Endothelial cell of umbilical vein (primary cell): ENCODE data around the gene CNTNAP2. TPM values are rescaled to one million over a fixed set of nuclear protein-coding genes. Genes with fewer than 3 reads are reported as not detected.

ENCODE experiments used
- BruUV-seq: library from RNA; stranded (reverse); fragments of 400-500 nt; replicated peaks from 2 replicates; lab custom pipeline; 2021; lab: Mats Ljungman, UMichigan
- CTCF ChIA-PET: fragments of 300-600, 350-600 bp; sonication (Branson Sonifier 250); formaldehyde crosslinking; loops from one replicate; lab custom pipeline; 2021; ENCODE audit warnings: antibody characterized with exemption, inconsistent platforms; lab: Charles Lee
- POLR2A ChIA-PET: fragments of 300-600, 350-600 bp; sonication (Branson Sonifier 250); formaldehyde crosslinking; loops from one replicate; lab custom pipeline; 2021; ENCODE audit warnings: antibody characterized with exemption, inconsistent platforms; lab: Charles Lee
- DNase-seq: peaks from one replicate; pipeline ENCODE4 v3.0.0-alpha.2; 2011; ENCODE audit warnings: low read depth, low spot score
- FAIRE-seq: peaks from 2 replicates; lab custom pipeline; 2011; peaks lifted over from hg19 to GRCh38; lab: Jason Lieb, UNC
- H2AFZ ChIP-seq: 2 replicates; pipeline ENCODE4 v1.6.0; 2012; ENCODE audit warnings: low read depth, low read length, control low read depth, inconsistent platforms
- H3K27ac ChIP-seq: 2 replicates; pipeline ENCODE4 v1.5.1; 2011; ENCODE audit warnings: low read depth, mild to moderate bottlenecking, control low read depth, low read length, moderate library complexity; ENCODE audit not compliant: insufficient read depth
- H3K27me3 ChIP-seq, 2 experiments: 2 replicates each; pipeline versions ENCODE4 v1.6.0 to v1.6.1; 2011; ENCODE audit warnings: low read length in 2 of 2, mixed read lengths in 1 of 2; ENCODE audit not compliant: control insufficient read depth in 2 of 2, insufficient read depth in 2 of 2
- H3K36me3 ChIP-seq, 2 experiments: 2 replicates in 1 of 2; 3 replicates in 1 of 2; pipeline ENCODE4 v1.5.1; 2011; ENCODE audit warnings: low read length in 2 of 2, mild to moderate bottlenecking in 1 of 2, moderate library complexity in 1 of 2; ENCODE audit not compliant: control insufficient read depth in 2 of 2, insufficient read depth in 2 of 2; ENCODE audit errors: extremely low read depth in 1 of 2
- H3K4me1 ChIP-seq: 3 replicates; pipeline ENCODE4 v1.5.1; 2011; ENCODE audit warnings: mild to moderate bottlenecking, low read length; ENCODE audit not compliant: control insufficient read depth, insufficient read depth; ENCODE audit errors: extremely low read depth
- H3K4me2 ChIP-seq: 2 replicates; pipeline ENCODE4 v1.6.1; 2011; ENCODE audit warnings: low read length, control low read depth, mixed read lengths; ENCODE audit not compliant: insufficient read depth
- H3K4me3 ChIP-seq, 3 experiments: fragments of 200-600 bp in 1 of 3; sonication (generic), shearing (Covaris generic) in 1 of 3; replicated peaks in 1 of 3; 2 replicates each; pipeline ENCODE4 v1.5.1; 2011 to 2016; ENCODE audit warnings: control low read depth in 3 of 3, low read length in 3 of 3, mild to moderate bottlenecking in 2 of 3, inconsistent platforms in 1 of 3, low read depth in 1 of 3, moderate library complexity in 1 of 3; ENCODE audit not compliant: insufficient read depth in 1 of 3
- H3K79me2 ChIP-seq: 2 replicates; pipeline ENCODE4 v1.6.0; 2012; ENCODE audit warnings: low read length, inconsistent platforms; ENCODE audit not compliant: control insufficient read depth, insufficient read depth
- H3K9ac ChIP-seq: replicated peaks from 2 replicates; pipeline ENCODE3; 2011; ENCODE audit warnings: low read length, control low read depth; ENCODE audit not compliant: insufficient read depth; ENCODE audit errors: extremely low read depth
- H3K9me1 ChIP-seq: replicated peaks from 3 replicates; pipeline ENCODE4 v1.6.0; 2011; ENCODE audit warnings: mild to moderate bottlenecking, low read length; ENCODE audit not compliant: control insufficient read depth, insufficient read depth; ENCODE audit errors: extremely low read depth
- H3K9me3 ChIP-seq: replicated peaks from 2 replicates; pipeline ENCODE4 v1.5.1; 2012; ENCODE audit warnings: low read length, inconsistent platforms; ENCODE audit not compliant: control insufficient read depth, insufficient read depth
- H4K20me1 ChIP-seq: replicated peaks from 2 replicates; pipeline ENCODE3; 2011; ENCODE audit warnings: mild to moderate bottlenecking, low read length; ENCODE audit not compliant: control insufficient read depth, insufficient read depth; ENCODE audit errors: extremely low read depth
- EZH2 ChIP-seq: IDR thresholded peaks from 2 replicates; pipeline ENCODE4 v1.6.1; 2012; ENCODE audit warnings: borderline replicate concordance, low read depth, mild to moderate bottlenecking, moderate library complexity, low read length, inconsistent platforms; ENCODE audit not compliant: severe bottlenecking
- FOS ChIP-seq: IDR thresholded peaks from 2 replicates; pipeline ENCODE4 v1.6.1; 2011; ENCODE audit warnings: mild to moderate bottlenecking, low read length, moderate library complexity, borderline replicate concordance; ENCODE audit not compliant: insufficient read depth
- GATA2 ChIP-seq: IDR thresholded peaks from 2 replicates; pipeline ENCODE4 v1.7.0; 2011; ENCODE audit warnings: low read depth, mild to moderate bottlenecking, moderate library complexity, mixed read lengths, low read length; ENCODE audit not compliant: insufficient read length, insufficient read depth
- JUN ChIP-seq: IDR thresholded peaks from 2 replicates; pipeline ENCODE4 v1.6.1; 2011; ENCODE audit warnings: borderline replicate concordance, low read depth; ENCODE audit not compliant: insufficient read length, insufficient read depth
- MYC ChIP-seq: IDR thresholded peaks from one replicate; pipeline ENCODE4 v1.6.1; 2011; ENCODE audit warnings: mild to moderate bottlenecking, low read depth, low read length
- POLR2A ChIP-seq: IDR thresholded peaks from 2 replicates; pipeline ENCODE4 v1.6.1; 2012; ENCODE audit warnings: low read depth, mild to moderate bottlenecking, control low read depth, low read length
- POLR2AphosphoS5 ChIP-seq: IDR thresholded peaks from 2 replicates; pipeline ENCODE4 v1.6.1; 2012; ENCODE audit warnings: low read depth, mild to moderate bottlenecking, control low read depth, low read length, moderate library complexity; ENCODE audit not compliant: insufficient read depth
- dilution Hi-C: fragments of 300-500 bp; cut with MboI; formaldehyde crosslinking; loops from one replicate; pipeline ENCODE4 v1.15.0; 2019; ENCODE audit warnings: low sequenced_read_pairs; ENCODE audit not compliant: extremely low pct_ligation_motif_present
- intact Hi-C: fragments of 100-400 bp; cut with micrococcal nuclease; formaldehyde crosslinking; loops from one replicate; pipeline ENCODE4 v1.10.0; 2022
- polyA plus RNA-seq, 4 experiments: library from polyadenylated mRNA; depleted of rRNA in 3 of 4; stranded (reverse) in 3 of 4; unstranded in 1 of 4; fragments of >200 nt; gene quantifications; 2 replicates each; pipeline versions ENCODE4 v1.2.1 to v1.2.3, GENCODE V29; 2011 to 2012; ENCODE audit warnings: missing spikeins in 1 of 4
- total RNA-seq: library from RNA; stranded (reverse); gene quantifications from 2 replicates; pipeline ENCODE4 v1.2.3, GENCODE V29; 2021
- TF ChIP-seq, protein P1 (sequence below): IDR thresholded peaks from 2 replicates; pipeline ENCODE4 v1.6.1; 2011; ENCODE audit not compliant: insufficient read depth, insufficient read length
- TF ChIP-seq, protein P2 (sequence below), 2 donors: IDR thresholded peaks; 1 replicate in 1 of 2; 2 replicates in 1 of 2; pipeline ENCODE4 v1.5.1; 2011; ENCODE audit warnings: low read length in 2 of 2, mild to moderate bottlenecking in 2 of 2, moderate library complexity in 2 of 2, control low read depth in 1 of 2, inconsistent platforms in 1 of 2, low read depth in 1 of 2; ENCODE audit not compliant: insufficient read depth in 1 of 2; ENCODE audit errors: extremely low read depth in 1 of 2

The CNTNAP2 gene
- total and polyA plus RNA-seq, 2 donors (not counting 3 experiments of a cell fraction or from before 2014, with no cell fraction given) = not detected

DNA sequence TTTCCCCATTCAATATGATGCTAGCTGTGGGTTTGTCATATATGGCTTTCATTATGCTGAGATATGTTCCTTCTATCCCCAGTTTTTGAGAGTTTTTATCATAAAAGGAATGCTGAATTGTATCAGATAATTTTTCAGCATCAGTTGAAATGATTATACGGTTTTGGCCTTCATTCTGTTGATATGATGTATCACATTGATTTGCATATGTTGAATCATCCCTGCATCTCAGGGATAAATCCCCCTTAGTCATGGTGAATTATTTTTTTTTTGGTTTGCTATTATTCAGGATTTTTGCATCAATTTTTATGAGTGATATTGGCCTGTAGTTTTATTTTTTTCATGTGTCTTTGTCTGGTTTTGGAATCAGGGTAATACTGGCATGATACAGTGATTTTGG is 1321.6 kb downstream of the CNTNAP2 start:
- Histone ChIP-seq H3K27ac (no peak overlapping the region), H3K4me2 (no peak overlapping the region), H3K9me3 (no peaks in the 10 kb centered on the region), H3K4me3 (no peak overlapping the region), H4K20me1 (no peaks in the 10 kb centered on the region), H3K79me2 (no peaks in the 10 kb centered on the region), H3K9me1 (no peaks in the 10 kb centered on the region), H3K27me3 (no peaks in the 10 kb centered on the region), H3K9ac (no peak overlapping the region), H2AFZ (no peak overlapping the region), H3K4me1 (no peaks in the 10 kb centered on the region), H3K36me3 (no peaks in the 10 kb centered on the region)
- ChIA-PET POLR2A (no interaction called here), CTCF (no interaction called here)
- DNase-seq = no peak
- dilution Hi-C loops = no loop called here
- TF ChIP-seq EZH2 = no peak
- no peak for TF ChIP-seq MYC
- TF ChIP-seq JUN = no peak
- no peak for TF ChIP-seq FOS
- FAIRE-seq = no peak
- BruUV-seq = no TSS peak
- intact Hi-C loops = no loop called here

DNA sequence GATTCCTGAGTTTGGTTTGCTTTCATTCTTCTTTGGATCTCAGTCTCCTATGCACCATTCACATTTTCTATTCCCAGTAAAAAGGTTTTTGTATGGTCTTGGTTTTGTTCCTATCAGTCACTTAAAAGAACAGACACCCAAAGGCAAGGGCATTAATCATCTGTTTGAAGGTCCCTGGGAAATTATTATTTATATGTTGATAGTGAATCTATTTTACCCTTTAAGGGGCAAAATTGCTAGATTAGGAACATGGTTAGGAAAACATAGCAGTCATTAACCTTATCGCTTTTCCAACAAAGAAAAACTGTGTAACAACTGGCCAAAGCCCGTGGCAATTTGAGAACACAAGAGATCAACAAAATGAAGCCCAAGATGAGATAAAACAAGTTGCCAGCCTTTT is 1327.3 kb downstream of the CNTNAP2 start:
- H3K79me2 ChIP-seq = no peaks in the 10 kb centered on the region
- no peak overlapping the region for H2AFZ ChIP-seq
- H3K4me1 ChIP-seq = no peaks in the 10 kb centered on the region
- dilution Hi-C loops (no loop called here), intact Hi-C loops (no loop called here)
- H3K9me1 ChIP-seq = no peaks in the 10 kb centered on the region
- H3K4me3 ChIP-seq = no peak overlapping the region
- TF ChIP-seq POLR2A = no peak
- no peak for TF ChIP-seq EZH2
- TF ChIP-seq, protein P1, sequence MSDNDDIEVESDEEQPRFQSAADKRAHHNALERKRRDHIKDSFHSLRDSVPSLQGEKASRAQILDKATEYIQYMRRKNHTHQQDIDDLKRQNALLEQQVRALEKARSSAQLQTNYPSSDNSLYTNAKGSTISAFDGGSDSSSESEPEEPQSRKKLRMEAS = no peak
- no peak for TF ChIP-seq MYC
- TF ChIP-seq, protein P2, sequence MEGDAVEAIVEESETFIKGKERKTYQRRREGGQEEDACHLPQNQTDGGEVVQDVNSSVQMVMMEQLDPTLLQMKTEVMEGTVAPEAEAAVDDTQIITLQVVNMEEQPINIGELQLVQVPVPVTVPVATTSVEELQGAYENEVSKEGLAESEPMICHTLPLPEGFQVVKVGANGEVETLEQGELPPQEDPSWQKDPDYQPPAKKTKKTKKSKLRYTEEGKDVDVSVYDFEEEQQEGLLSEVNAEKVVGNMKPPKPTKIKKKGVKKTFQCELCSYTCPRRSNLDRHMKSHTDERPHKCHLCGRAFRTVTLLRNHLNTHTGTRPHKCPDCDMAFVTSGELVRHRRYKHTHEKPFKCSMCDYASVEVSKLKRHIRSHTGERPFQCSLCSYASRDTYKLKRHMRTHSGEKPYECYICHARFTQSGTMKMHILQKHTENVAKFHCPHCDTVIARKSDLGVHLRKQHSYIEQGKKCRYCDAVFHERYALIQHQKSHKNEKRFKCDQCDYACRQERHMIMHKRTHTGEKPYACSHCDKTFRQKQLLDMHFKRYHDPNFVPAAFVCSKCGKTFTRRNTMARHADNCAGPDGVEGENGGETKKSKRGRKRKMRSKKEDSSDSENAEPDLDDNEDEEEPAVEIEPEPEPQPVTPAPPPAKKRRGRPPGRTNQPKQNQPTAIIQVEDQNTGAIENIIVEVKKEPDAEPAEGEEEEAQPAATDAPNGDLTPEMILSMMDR (IDR thresholded peaks at IDR 0.05; ENCODE audit: extremely low read depth in 1 of 2, insufficient read depth in 1 of 2, low read depth in 1 of 2, low read length in 2 of 2) = no peak
- no peak for TF ChIP-seq JUN
- TF ChIP-seq FOS = no peak
- TF ChIP-seq POLR2AphosphoS5 = no peak
- no peak for TF ChIP-seq GATA2
- no peaks in the 10 kb centered on the region for H3K9me3 ChIP-seq
- H3K27me3 ChIP-seq = no peaks in the 10 kb centered on the region
- H3K9ac ChIP-seq = no peak overlapping the region
- no TSS peak for BruUV-seq
- ChIA-PET POLR2A (no interaction called here), CTCF (no interaction called here)
- no peak overlapping the region for H3K27ac ChIP-seq
- no peak for DNase-seq
- H3K4me2 ChIP-seq = no peak overlapping the region
- H4K20me1 ChIP-seq = no peaks in the 10 kb centered on the region
- no peak for FAIRE-seq
- H3K36me3 ChIP-seq = no peaks in the 10 kb centered on the region
